ENCODE data around the gene ZNF497.
"Not testable (repeated sequence)": the region's sequence is repeated elsewhere in the genome, so short reads cannot be mapped to it uniquely, and the experiment has no call there.

The ZNF497 gene

GRCh38 chr19:58381460-58382212 is 19.1 kb upstream of the ZNF497 start:
- H3K4me1 ChIP-seq (ENCODE audit: insufficient read depth, poor library complexity, severe bottlenecking), result no peaks in the 10 kb centered on the region
- no peak for TF ChIP-seq CTCF (IDR thresholded peaks at IDR 0.05; ENCODE audit: poor library complexity, severe bottlenecking)
- no peaks in the 10 kb centered on the region for H3K27me3 ChIP-seq (ENCODE audit: insufficient read depth, poor library complexity, severe bottlenecking)
- H3K4me3 ChIP-seq (ENCODE audit: severe bottlenecking), result peak overlapping the region; percentile 68
- H3K27ac ChIP-seq (ENCODE audit: poor library complexity, severe bottlenecking), result peak overlapping the region; percentile 42
- H3K9me3 ChIP-seq (ENCODE audit: severe bottlenecking), result no peaks in the 10 kb centered on the region
- DNase-seq (ENCODE audit: low spot score) (peak; percentile 52), ATAC-seq (ENCODE audit: low read depth) (no peak)
- H3K36me3 ChIP-seq (ENCODE audit: low read depth), result no peaks in the 10 kb centered on the region

- H3K27ac ChIP-seq (ENCODE audit: poor library complexity, severe bottlenecking), result peak within 1 kb of the TSS; percentile 42
These were observed 18.3 kb upstream of the ZNF497 start, which contains the start of gene ZNF837 for GRCh38 chr19:58380662-58381459. TSS of gene ZNF837 (minus strand) at chr19:58381030. CDS start at chr19:58369332, 11,698 bp downstream.

DNA sequence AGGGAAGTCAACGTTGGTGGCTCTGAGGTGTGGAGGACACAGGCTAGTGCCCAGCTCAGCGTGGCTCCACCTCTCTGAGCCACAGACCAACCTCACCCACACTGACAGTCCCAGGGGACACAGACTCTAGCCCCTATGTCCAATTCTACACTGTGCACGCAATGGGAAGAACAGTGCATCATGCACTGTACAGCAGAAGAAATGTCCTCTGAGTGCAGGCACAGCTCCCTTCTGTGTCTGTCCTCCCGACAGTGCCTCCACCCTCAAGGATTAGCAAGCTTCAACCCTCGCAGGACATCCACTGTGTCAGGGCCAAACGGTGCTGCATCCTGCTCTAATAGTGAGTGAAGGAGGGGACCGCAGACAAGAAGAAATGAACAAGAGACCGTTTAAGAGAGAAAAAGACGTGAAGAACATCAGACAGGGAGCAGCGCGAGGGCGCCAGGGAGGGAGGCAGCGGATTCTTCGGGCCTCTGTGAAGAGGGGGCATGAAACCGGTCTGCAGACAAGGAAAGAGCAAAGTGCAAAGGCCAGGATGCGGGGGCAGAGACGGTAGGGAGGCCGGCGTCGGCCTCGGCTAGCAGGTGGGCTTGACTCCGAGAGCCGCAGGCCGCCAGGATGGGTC is 17.6 kb upstream of the ZNF497 start:
- Histone ChIP-seq H3K27ac (ENCODE audit: poor library complexity, severe bottlenecking) (peak overlapping the region; percentile 42), H3K27me3 (ENCODE audit: insufficient read depth, poor library complexity, severe bottlenecking) (no peaks in the 10 kb centered on the region), H3K4me3 (ENCODE audit: severe bottlenecking) (peak overlapping the region; percentile 68), H3K36me3 (ENCODE audit: low read depth) (no peaks in the 10 kb centered on the region), H3K4me1 (ENCODE audit: insufficient read depth, poor library complexity, severe bottlenecking) (no peaks in the 10 kb centered on the region), H3K9me3 (ENCODE audit: severe bottlenecking) (no peaks in the 10 kb centered on the region)
- DNase-seq (ENCODE audit: low spot score) (no peak), ATAC-seq (ENCODE audit: low read depth) (no peak; the same call in 2 of the 3 replicates)
- no peak for TF ChIP-seq CTCF (IDR thresholded peaks at IDR 0.05; ENCODE audit: poor library complexity, severe bottlenecking)

More at GRCh38 chr19:58380662-58381459, 18.3 kb upstream of the ZNF497 start, which contains the start of gene ZNF837:
- ATAC-seq (ENCODE audit: low read depth) (peak; percentile 86), DNase-seq (ENCODE audit: low spot score) (peak; percentile 100)
- Histone ChIP-seq H3K4me1 (ENCODE audit: insufficient read depth, poor library complexity, severe bottlenecking) (no peaks in the 10 kb centered on the region), H3K9me3 (ENCODE audit: severe bottlenecking) (no peaks in the 10 kb centered on the region), H3K27me3 (ENCODE audit: insufficient read depth, poor library complexity, severe bottlenecking) (no peaks in the 10 kb centered on the region), H3K36me3 (ENCODE audit: low read depth) (no peaks in the 10 kb centered on the region), H3K4me3 (ENCODE audit: severe bottlenecking) (peak within 1 kb of the TSS; percentile 68)
- no peak for TF ChIP-seq CTCF (IDR thresholded peaks at IDR 0.05; ENCODE audit: poor library complexity, severe bottlenecking)

DNA sequence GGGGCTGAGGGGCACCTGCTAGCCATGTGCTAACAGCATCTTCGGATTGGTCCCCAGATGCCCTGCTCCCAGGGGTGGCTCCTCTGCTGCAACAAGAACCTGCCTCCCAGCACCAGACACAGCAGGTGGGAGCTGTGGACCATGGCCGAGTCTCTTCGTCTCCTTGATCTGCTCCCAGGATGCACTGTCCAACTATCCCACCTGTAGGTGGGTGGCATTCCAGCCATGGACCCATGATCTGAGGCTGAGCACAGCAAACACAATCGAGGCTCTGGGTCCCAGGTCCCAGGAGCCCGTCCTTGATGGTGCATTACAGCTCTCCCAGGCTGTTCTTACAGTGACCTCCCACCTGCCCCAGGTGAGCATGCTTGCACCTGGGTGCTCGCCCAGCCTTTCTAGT is 16.7 kb upstream of the ZNF497 start:
- no peaks in the 10 kb centered on the region for H3K9me3 ChIP-seq (ENCODE audit: severe bottlenecking)
- ATAC-seq (ENCODE audit: low read depth), result no peak
- no peak overlapping the region for H3K27ac ChIP-seq (ENCODE audit: poor library complexity, severe bottlenecking)
- no peaks in the 10 kb centered on the region for H3K36me3 ChIP-seq (ENCODE audit: low read depth)
- no peak for TF ChIP-seq CTCF (IDR thresholded peaks at IDR 0.05; ENCODE audit: poor library complexity, severe bottlenecking)
- no peaks in the 10 kb centered on the region for H3K4me1 ChIP-seq (ENCODE audit: insufficient read depth, poor library complexity, severe bottlenecking)
- no peaks in the 10 kb centered on the region for H3K27me3 ChIP-seq (ENCODE audit: insufficient read depth, poor library complexity, severe bottlenecking)
- no peak overlapping the region for H3K4me3 ChIP-seq (ENCODE audit: severe bottlenecking)
- no peak for DNase-seq (ENCODE audit: low spot score)

DNA sequence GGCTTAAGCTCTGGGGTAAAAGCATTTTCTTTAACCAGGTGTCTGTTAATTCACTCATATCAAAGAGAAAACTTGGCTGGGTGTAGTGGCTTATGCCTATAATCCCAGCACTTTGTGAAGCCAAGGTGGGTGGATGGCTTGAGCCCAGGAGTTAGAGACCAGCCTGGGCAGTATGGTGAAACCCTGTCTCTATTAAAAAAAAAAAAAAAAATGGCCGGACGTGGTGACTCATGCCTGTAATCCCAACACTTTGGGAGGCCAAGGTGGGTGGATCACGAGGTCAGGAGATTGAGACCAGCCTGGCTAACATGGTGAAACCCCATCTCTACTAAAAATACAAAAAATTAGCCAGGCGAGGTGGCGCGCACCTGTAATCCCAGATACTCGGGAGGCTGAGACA is 14.2 kb upstream of the ZNF497 start:
- H3K4me1 ChIP-seq (ENCODE audit: insufficient read depth, poor library complexity, severe bottlenecking); H3K4me3 ChIP-seq (ENCODE audit: severe bottlenecking); DNase-seq (ENCODE audit: low spot score); H3K36me3 ChIP-seq (ENCODE audit: low read depth); H3K27ac ChIP-seq (ENCODE audit: poor library complexity, severe bottlenecking); H3K27me3 ChIP-seq (ENCODE audit: insufficient read depth, poor library complexity, severe bottlenecking); ATAC-seq (ENCODE audit: low read depth); H3K9me3 ChIP-seq (ENCODE audit: severe bottlenecking): not testable (repeated sequence)
